ENCODE results near the gene ASCC2.
A peak's percentile ranks its signal among the peaks of the same experiment; 100 is the strongest.
"Not testable (repeated sequence)": the region's sequence is repeated elsewhere in the genome, so short reads cannot be mapped to it uniquely, and the experiment has no call there.

The ASCC2 gene

DNA sequence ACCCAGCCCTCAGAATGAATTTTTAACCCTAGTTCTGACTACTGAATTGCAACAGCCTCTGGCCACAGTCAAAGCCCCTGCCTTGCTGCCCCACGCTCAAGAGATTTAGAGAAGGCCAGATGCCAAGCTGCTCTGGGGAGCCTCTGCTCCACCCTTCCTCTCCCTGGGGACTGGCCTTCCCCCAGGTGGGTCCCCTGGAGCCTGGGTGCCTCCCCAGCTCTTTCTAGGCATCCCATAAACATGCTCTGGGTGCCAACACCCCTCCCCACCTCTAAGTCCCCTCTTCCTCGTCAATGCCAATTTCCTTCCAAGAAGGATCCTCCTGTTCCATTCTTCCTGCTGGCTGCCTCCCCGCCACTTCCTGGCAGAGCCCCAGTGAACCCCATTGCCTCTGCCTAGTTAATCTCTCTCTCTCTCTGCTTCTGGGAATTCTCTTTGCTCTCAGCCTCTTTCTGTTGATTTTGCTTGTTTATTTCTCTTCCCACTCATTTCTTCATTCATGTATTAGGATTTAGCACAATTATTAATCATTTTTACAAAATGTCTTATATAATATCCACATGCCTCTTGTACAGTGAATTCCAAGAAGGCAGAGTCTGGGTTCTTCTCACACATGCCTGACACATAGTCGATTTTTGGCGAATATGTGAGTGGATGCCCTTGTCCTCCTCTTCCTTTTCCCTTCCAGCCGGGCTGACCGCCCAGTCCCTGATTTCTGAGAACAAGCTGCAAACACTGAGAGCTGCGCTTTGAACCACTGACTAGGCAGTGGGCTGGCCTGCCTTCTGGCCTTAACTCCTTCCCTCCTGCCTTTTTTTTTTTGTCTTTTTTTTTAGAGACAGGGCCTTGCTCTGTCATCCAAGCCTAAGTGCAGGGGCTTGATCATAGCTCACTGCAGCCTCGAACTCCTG is 53.4 kb downstream of the ASCC2 start:
- DNase-seq (ENCODE audit: low read depth): peak; percentile 26

DNA sequence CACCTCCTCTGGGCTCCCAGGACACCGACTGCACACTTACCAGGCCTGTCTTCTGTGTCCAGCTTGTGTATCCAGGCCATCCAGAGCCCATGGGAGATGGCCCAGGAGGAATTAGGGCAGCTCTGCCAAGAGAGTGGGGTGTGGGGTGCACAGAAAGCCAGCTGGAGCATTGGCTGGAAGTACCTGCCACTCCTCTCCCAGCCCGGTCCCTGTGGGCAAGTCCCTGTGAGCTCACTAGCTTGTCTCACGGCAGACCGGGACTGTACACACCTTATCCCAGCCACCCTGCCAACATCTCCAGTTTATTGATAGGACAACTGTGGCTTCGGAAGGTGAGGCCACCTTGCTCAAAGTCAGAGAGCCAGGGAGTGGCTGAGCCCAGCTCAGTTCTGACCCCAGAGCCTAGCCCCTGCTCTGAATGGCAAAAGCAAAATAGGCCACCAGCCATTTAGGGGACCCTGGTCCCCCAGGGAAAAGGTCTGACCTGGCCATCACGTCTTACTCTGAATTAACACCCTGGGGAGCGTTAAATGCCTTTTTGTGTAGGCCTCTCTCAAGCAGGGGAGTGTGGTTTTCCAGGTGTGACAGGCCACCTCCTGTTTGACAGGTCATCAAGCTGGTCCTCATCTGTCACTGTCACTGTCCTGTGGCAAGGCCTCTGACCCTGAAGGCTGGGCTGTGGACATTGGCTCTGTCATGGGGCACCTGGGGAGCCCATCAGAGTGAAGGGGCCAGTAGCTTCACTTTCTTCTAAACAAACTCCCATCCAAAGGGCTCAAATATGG is 55.8 kb downstream of the ASCC2 start:
- DNase-seq (ENCODE audit: low read depth): peak; percentile 59

DNA sequence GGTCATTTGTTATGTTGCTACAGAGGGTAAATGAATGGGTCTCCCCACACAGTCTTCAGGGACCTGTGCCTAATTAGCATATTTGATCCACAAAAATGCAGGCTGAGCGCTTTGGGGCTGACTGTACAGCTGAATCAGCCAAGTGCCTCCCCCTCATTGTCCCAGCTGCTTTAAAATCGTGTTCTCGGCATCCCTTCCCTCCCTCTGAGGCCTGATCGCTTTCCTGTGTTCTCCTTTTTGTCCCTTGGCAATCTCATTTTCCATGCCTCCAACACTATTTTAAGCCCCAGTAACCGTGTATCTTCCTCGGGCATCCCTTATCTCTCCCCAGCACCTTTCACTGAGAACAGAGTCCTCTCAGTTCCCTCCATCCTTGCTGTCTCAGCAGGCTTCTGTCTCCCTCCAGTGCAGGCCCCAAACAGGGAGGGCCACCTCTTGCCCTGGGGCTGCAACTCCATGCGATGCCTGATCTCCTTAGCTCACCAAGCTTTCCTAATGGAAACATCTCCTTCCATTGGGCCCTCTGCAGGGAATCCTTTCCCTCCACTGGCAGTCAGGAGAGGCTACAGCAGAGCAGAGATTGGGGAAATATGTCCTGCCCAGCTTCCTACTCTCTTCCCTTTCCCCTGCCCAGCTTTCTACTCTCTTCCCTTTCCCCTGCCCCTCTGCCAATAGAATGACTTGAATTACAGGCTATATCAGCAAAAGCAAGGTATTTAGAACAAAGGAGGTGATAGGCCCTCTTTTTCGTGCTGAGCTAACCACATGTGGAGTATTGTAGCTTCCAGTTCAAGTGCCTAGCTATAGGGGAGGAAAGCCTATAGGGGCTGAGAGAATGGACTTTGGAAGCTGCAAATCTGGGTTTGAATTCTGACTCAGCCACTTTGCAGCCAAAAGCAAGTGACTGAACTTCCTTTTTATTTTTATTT is 57.1 kb downstream of the ASCC2 start:
- peak; percentile 83 for DNase-seq (ENCODE audit: low read depth)

DNA sequence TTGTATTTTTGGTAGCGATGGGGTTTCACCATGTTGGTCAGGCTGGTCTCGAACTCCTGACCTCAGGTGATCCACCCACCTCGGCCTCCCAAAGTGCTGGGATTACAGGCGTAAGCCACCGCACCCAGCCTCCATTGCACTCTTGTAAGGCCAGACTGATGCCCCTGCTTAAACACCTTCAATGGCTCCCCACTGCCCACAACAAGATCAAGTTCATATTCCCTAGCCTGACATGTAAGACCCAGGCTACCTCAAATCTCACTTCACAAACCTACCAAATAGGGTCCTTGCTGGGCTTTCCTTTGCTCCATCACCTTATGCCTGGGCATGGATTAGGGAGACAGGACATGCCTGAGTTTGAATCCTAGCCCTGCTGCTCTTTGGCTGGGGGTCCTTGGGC is 57.9 kb downstream of the ASCC2 start:
- no peak for DNase-seq (ENCODE audit: low read depth)

DNA sequence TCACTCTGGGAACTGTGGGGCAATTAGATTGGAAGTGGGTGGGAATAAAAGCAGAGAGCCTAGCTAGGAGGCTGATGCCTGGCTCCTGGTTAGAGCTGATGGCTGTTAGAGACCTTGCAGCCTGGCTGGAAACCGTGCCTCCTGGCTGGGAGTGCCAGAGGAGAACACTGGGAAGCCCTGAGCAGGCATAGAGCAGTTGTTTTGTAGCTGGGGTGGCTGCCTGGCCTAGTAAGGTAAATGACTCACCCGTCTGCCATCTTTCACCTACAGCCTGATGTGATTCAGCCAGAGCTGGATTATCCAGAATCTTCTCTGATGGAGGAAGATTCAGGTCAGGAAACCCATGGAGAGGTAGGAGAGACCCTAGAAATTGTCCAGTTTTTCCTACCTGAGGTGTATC is 64.8 kb downstream of the ASCC2 start:
- no peak for DNase-seq (ENCODE audit: low read depth)

DNA sequence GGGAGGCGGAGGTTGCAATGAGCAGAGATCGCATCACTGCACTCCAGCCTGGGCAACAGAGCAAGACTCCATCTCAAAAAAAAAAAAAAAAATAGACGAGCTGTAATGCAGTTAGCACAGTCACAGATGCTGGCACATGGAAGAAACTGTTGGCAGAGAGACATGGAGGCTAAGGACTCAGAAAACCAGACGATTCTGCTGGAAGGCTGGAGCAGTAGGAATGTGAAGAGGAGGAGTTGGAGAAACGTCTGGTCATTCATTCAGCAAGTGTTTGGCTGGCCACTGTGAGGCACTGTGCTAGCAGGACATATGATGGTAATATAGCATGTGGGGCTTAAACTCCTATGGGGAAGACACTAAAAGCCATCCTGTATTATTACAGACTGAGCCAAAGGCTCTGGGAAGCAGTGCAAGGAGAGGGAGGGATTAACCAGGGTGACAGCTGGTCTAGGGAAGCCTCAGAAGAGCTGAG is 65.9 kb downstream of the ASCC2 start:
- DNase-seq (ENCODE audit: low read depth): peak; percentile 82

DNA sequence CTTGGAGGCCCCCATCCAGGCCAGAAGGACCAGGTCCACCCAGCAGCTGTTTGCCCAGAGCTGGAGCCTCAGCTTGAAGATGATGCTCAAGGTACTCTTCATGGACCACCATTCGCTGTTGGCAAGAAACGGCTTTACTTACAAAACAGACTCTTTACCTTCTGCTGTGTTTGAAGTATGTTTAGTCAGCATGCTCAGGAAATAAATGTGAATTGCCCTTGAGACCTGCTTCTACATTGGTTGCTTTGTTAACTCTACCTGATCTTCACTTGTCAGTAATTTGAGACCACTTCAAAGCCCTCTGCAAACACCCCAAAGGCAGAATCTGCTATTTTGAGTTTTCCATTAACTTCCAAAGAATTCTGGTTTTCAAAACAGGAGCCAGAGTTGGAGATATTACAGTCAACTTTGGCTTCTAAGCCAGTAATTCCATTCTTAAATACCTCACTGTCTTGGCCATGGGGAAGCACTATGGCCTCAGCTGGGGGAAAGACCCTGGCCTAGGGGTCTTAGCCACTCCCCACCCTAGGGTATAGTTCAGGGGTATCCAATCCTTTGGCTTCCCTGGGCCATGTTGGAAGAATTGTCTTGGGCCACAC is 68.3 kb downstream of the ASCC2 start:
- DNase-seq (ENCODE audit: low read depth): no peak

DNA sequence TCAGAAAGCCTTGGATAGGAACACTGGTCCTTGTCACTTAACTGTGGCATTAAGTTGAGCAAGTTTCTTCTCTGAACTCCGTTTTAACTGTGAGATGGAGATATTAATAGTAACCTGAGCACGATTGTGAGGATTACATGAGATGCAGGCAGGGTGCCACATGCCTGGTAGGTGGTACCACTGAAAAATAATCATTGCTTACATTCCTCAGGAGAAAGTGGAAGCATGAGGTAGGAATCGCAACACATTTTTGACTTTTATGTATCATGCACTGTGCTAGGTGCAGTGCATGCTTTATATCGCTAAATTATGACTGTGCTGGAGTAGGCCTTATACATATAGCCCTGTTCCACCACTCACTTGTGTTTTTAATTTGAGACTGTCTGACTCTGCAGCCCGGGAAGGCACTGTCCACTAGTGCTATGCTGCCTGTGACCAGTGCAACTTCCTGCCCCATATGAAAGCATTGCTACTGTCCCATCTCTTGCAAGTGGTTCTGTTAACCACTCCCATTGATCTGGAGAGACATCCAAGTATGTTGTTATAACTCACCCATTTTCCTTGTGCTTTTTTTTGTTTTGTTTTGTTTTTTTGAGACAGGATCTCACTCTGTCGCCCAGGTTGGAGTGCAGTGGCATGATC is 69.9 kb downstream of the ASCC2 start:
- peak; percentile 21 for DNase-seq (ENCODE audit: low read depth)

DNA sequence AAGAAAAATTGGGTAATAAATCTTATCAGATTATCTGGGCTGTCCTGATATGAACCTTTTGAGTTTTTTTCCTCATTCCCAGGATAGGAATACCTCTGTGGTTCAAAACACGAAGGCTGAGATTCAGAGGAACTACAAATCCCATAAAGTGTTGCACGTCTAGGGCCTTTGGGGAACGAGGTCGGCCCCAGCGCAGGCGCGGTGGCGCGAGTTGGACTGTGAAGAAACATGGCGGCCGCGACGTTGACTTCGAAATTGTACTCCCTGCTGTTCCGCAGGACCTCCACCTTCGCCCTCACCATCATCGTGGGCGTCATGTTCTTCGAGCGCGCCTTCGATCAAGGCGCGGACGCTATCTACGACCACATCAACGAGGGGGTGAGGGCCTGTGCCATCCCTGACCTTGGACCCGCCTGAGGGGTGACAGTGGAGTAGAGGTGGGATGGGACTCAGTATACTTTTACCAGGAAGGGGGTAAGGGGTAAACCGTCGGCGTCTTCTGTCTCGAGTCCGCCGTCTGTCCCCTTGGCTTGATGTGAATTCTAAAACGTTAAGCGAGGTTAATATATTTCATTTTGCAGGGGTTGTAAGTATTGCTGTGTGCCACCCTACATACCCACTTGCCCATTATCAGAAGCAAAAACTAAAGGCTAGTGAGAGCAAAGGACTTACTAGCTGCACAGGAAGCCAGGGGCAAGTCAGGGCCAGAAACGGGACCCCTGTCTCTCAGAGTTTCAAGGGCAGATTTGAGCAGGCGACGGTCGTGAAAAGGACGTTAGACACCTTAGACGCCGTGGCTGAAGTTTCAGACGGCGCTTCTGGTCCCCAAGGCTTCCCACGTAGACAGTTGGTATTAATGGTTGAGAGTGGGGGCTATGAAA is 70.7 kb downstream of the ASCC2 start, which contains the start of gene UQCR10:
TSS of gene UQCR10 (plus strand) at position 199 of the 881 bp plus-strand sequence. CDS start at position 229, 30 bp downstream.
- DNase-seq (ENCODE audit: low read depth): peak; percentile 87

DNA sequence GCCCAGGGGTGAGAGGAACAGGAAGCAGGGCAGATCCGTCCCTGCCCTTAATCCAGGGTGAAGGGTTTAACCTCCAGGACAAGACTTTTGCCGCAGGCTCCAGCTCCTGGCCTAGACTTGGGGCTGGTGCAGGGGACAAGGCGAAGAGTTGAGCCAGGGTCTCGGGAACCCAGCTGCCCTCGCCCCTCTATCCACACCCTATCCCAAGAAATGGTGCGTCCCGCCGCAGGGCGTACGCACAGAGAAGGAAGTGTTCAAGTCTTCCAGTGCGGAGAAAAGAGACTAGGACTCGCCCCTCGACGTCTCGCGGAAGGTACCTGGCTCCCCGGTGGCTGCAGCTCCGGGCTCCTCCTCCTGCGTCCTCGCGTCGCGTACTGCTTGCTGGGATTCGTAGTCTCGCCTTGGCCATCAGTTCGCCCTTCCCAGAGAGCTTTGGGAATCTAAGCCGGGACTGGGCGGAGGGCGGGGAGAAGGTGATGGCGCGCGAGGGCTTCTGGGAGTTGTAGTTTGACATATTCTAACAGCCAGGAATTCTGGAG is 71.4 kb downstream of the ASCC2 start, which contains the start of gene ZMAT5:
TSS of gene ZMAT5 (minus strand) at position 376 of the 539 bp plus-strand sequence. CDS start 18,463 bp downstream, outside the sequence.
- DNase-seq (ENCODE audit: low read depth): peak; percentile 94

DNA sequence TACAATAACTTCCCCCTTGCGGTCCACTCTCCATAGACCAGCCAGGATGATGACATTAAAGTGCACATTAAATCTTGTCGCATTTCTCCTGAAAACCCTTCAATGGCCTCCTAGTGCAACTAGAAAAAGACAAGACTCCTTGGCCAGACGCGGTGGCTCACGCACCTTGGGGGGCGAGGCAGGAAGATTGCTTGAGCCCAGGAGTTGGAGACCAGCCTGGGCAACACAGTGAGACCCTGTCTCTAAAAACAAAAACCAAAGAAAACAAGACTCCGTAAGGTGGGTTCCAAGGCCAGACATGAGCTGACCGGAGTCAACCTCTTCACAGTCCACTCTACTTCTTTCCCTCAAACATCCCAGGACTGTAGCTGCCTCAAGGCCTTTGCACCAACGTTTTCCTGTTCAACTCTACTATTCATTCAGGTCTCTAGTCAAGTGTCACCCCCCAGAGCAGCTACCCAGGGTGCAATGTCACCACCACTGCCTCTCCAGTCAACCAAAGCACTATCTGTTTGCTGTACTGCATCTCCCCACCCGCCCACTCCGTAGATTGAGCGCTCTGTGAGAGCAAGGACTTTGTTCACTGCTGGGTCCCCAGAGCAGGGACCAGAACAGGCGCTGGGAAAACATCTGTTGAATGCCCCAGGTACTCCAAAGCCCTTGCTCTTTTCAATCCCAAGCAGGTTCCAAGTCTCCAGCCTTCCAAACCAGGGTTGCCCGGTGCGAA is 72.0 kb downstream of the ASCC2 start:
- DNase-seq (ENCODE audit: low read depth): no peak

DNA sequence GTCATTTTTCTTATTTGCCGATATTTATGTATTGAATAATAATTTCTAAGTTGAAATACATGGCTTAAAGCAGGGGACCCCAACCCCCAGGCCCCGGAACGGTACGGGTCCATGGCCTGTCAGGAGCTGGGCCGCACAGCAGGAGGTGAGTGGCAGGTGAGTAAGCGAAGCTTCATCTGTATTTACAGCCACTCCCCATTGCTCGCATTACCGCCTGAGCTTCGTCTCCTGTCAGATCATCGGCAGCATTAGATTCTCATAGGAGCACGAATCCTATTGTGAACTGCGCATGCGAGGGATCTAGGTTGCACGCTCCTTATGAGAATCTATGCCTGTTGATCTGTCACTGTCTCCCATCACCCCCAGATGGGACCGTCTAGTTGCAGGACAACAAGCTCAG is 75.8 kb downstream of the ASCC2 start:
- DNase-seq (ENCODE audit: low read depth): no peak

DNA sequence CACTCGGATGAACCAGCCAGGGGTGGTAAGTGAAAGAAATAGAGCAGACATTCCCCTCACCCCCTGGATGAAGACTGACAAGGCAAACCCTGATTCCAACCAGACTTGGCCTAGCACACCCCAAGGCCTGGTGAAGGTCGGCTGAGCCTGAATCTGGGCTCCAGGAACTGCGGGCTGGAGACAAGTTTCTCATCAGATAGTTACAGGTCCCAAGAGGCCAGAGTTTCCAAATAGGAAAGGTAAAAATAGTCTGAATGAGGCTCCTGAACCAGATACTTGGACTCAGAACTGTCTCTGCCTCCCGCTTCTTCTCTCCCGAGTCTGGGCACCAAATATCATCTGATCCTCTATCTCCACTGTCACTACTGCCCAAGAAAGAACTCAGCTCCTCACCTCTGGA is 79.1 kb downstream of the ASCC2 start:
- DNase-seq (ENCODE audit: low read depth): no peak

DNA sequence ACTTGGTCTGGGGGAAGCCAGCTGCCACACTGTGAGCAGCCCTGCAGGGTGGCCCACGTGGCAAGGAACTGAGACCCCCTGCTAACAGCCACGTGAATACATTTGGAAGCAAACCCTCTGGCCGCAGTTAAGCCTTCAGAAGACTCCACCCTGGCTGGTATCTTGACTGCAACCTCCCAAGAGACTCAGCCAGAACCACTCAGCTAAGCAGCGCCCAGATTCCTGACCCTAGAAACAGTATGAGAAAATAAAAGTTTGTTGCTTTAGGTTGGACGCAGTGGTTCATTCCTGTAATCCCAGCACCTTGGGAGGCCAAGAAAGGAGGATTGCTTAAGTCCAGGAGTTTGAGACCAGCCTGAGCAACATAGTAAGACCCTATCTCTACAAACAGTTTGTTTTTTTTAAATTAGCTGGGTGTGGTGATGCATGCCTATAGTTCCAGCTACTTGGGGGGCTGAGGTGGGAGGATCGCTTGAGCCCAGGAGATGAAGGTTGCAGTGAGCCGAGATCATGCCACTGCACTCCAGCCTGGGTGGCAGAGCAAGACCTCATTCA is 79.9 kb downstream of the ASCC2 start:
- no peak for DNase-seq (ENCODE audit: low read depth)

DNA sequence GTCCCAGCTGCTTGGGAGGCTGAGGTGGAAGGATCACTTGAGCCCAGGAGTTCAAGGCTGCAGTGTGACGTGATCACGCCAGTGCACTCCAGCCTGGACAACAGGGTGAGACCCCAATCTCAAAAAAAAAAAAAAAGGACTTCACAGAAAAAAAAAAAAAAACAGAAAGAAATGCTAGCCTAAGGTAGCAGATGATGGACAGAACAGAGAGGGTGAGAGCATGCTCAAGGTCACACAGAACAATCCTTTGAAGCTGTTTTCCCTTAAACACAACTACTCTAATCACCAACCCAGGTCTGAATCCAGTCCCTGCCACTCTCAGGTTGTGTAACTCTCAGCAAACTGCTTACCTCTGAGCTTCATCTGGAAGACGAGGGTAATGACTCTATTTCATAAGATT is 81.0 kb downstream of the ASCC2 start:
- DNase-seq (ENCODE audit: low read depth): no peak

DNA sequence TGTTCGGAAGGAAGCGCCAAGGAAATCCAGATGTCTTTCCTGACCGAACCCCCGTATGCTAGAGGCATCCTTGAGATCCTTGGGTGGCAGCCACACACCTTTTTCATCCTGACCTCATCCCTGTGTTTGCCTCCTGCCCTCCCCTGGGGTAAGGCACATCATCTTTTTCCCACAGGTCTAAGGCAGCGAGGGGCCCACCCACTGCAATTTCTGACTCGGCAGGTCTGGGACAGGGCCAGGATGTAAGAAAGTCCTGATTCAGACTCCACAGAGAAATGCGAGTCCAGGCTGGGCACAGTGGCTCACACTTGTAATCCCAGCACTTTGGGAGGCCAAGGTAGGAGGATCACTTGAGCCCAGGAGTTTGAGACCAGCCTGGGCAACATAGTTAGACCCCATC is 81.7 kb downstream of the ASCC2 start:
- DNase-seq (ENCODE audit: low read depth): no peak

DNA sequence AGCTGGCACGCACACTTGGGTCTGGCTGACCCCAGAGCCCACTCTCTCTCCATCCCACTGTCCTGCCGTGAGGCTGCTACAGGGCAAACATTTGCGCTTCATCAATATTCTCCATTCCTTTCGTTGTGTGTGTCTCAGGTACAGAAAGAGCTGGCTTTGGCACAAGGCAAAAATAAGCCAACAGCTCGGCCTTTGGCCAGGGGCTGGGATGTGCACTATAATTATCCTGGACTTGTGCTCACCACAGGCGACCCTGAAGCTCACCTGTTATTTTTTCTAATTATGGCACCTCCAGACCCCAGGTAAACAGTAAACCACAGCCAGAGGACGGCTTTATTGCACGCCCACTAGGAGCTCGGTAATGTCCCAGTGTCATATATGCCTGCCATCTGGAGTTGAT is 82.2 kb downstream of the ASCC2 start:
- no peak for DNase-seq (ENCODE audit: low read depth)

DNA sequence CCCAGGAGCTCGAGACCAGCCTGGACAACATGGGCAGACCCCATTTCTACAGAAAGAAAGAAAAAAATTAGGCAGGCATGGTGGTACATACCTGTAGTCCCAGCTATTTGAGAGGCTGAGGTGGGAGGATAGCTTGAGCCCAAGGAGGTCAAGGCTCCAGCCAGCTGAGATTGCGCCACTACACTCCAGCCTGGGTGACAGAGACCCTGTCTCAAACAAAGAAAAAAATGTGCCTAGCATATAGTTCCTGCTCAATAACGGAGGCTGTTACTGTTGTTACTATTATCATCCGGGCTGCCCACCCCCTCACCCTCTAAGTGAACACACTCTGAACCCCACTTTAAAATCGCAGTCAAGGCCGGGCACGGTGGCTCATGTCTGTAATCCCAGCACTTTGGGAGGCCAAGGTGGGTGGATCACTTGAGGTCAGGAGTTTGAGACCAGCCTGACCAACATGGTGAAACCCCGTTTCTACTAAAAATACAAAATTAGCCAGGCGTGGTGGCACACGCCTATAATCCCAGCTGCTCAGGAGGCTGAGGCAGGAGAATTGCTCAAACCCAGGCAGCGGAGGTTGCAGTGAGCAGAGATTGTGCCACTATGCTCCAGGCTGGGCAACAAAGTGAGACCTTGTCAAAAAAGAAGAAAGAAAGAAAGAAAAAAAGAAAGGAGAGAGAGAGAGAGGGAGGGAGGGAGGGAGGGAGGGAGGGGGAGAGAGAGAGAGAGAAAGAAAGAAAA is 83.2 kb downstream of the ASCC2 start:
- DNase-seq (ENCODE audit: low read depth): not testable (repeated sequence)
